GM18519 (cell line): ENCODE measurements around the gene SNURF.
"Not testable (repeated sequence)": the region's sequence is repeated elsewhere in the genome, so short reads cannot be mapped to it uniquely, and the experiment has no call there.

Experiments used
- ATAC-seq: cut with Tn5 transposase; IDR thresholded peaks from one replicate; pipeline ENCODE4 v1.9.1; 2021; ENCODE audit warnings: mild to moderate bottlenecking, moderate library complexity; ENCODE audit not compliant: unreplicated experiment, low FRiP score

SNURF gene

GRCh38 chr15:24954783-24955530, at the start of gene SNURF, which contains the start of gene SNRPN:
TSS of gene SNURF (plus strand) at chr15:24954987. CDS start at chr15:24955049, 62 bp downstream.
TSS of gene SNRPN (plus strand) at chr15:24954987. CDS start at chr15:24974454, 19,467 bp downstream.
- ATAC-seq = no peak

- ATAC-seq = no peak
Measured at GRCh38 chr15:24916305-24917009, 38.3 kb upstream of the SNURF start.

GRCh38 chr15:24917431-24917830, 37.4 kb upstream of the SNURF start:
- no peak for ATAC-seq

GRCh38 chr15:24919446-24919845, 35.3 kb upstream of the SNURF start:
- no peak for ATAC-seq

- not testable (repeated sequence) for ATAC-seq
Measured at GRCh38 chr15:24922781-24923180, 32.0 kb upstream of the SNURF start.

GRCh38 chr15:24924153-24924552, 30.6 kb upstream of the SNURF start:
- no peak for ATAC-seq

GRCh38 chr15:24924621-24925020, 30.2 kb upstream of the SNURF start:
- no peak for ATAC-seq

GRCh38 chr15:24931874-24932732, 22.7 kb upstream of the SNURF start:
- not testable (repeated sequence) for ATAC-seq

GRCh38 chr15:24933716-24934115, 21.1 kb upstream of the SNURF start:
- ATAC-seq = no peak

GRCh38 chr15:24938224-24938623, 16.6 kb upstream of the SNURF start:
- ATAC-seq = not testable (repeated sequence)

- no peak for ATAC-seq
Measured at GRCh38 chr15:24940236-24940635, 14.6 kb upstream of the SNURF start.

- no peak for ATAC-seq
Measured at GRCh38 chr15:24943361-24943760, 11.4 kb upstream of the SNURF start.

GRCh38 chr15:24944954-24945353, 9.8 kb upstream of the SNURF start:
- no peak for ATAC-seq

GRCh38 chr15:24945711-24946110, 9.1 kb upstream of the SNURF start:
- ATAC-seq = no peak

- ATAC-seq = no peak
Measured at GRCh38 chr15:24948495-24948894, 6.3 kb upstream of the SNURF start.

GRCh38 chr15:24955531-24955921, 739 bp downstream of the SNURF start:
- no peak for ATAC-seq

GRCh38 chr15:24956111-24956838, 1.5 kb downstream of the SNURF start:
- peak; percentile 50 for ATAC-seq

GRCh38 chr15:24957691-24958090, 2.9 kb downstream of the SNURF start:
- no peak for ATAC-seq

- no peak for ATAC-seq
Measured at GRCh38 chr15:24961967-24962366, 7.2 kb downstream of the SNURF start.

- ATAC-seq = no peak
Measured at GRCh38 chr15:24962880-24963279, 8.1 kb downstream of the SNURF start.
